Mammary epithelial cell (primary cell): Measurements from ENCODE around the gene AP2B1.

Source experiments
- EZH2 ChIP-seq: IDR thresholded peaks from 2 replicates; pipeline ENCODE4 v1.6.1; 2012; ENCODE audit warnings: low read length, inconsistent platforms, borderline replicate concordance
- TF ChIP-seq, protein P1 (sequence below), 2 donors: IDR thresholded peaks in 1 of 2; conservative IDR thresholded peaks in 1 of 2; 2 replicates each; pipeline ENCODE4 v1.5.1; 2011 to 2012; ENCODE audit warnings: inconsistent platforms in 2 of 2, low read length in 2 of 2, mild to moderate bottlenecking in 2 of 2, control low read depth in 1 of 2, low read depth in 1 of 2; ENCODE audit not compliant: insufficient read depth in 1 of 2; ENCODE audit errors: extremely low read depth in 1 of 2

DNA sequence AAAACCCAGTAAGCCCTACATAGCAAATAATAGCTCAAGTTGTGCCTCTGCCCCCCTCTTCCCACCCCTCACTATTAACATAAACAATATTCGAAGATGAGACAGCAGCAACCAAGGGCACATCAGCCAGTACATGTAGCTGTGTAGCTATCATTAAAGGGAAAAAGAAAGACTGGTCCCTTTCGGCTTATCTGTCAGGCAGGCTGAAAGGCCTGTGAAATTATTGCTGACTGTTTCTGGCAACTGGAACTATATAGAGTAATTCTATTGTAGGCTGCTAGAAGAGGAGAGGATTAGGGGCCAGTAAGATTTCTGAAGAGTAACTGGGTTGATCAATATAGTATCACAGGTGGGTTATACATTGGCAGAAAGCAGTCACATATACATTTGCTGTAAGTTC is 107.8 kb downstream of the AP2B1 start:
- TF ChIP-seq, protein P1, sequence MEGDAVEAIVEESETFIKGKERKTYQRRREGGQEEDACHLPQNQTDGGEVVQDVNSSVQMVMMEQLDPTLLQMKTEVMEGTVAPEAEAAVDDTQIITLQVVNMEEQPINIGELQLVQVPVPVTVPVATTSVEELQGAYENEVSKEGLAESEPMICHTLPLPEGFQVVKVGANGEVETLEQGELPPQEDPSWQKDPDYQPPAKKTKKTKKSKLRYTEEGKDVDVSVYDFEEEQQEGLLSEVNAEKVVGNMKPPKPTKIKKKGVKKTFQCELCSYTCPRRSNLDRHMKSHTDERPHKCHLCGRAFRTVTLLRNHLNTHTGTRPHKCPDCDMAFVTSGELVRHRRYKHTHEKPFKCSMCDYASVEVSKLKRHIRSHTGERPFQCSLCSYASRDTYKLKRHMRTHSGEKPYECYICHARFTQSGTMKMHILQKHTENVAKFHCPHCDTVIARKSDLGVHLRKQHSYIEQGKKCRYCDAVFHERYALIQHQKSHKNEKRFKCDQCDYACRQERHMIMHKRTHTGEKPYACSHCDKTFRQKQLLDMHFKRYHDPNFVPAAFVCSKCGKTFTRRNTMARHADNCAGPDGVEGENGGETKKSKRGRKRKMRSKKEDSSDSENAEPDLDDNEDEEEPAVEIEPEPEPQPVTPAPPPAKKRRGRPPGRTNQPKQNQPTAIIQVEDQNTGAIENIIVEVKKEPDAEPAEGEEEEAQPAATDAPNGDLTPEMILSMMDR (conservative IDR thresholded peaks at IDR 0.05 in 1 of 2, IDR thresholded peaks at IDR 0.05 in 1 of 2; ENCODE audit: extremely low read depth in 1 of 2, insufficient read depth in 1 of 2, low read depth in 1 of 2, low read length in 2 of 2): no peak
- no peak for TF ChIP-seq EZH2
